GM18907 (cell line): Measurements from ENCODE around the gene ACVR2A.

Experiments used
- ATAC-seq: cut with Tn5 transposase; IDR thresholded peaks from one replicate; pipeline ENCODE4 v1.9.1; 2021; ENCODE audit warnings: mild to moderate bottlenecking, moderate library complexity; ENCODE audit not compliant: unreplicated experiment

ACVR2A gene

GRCh38 chr2:147854557-147855134 is 9.8 kb downstream of the ACVR2A start:
- no peak for ATAC-seq

GRCh38 chr2:147855316-147855715 is 10.5 kb downstream of the ACVR2A start:
- no peak for ATAC-seq

GRCh38 chr2:147855977-147856376 is 11.1 kb downstream of the ACVR2A start:
- no peak for ATAC-seq

GRCh38 chr2:147860009-147860408 is 15.2 kb downstream of the ACVR2A start:
- ATAC-seq = no peak

- no peak for ATAC-seq
Measured at GRCh38 chr2:147862859-147863516, 18.2 kb downstream of the ACVR2A start.

- ATAC-seq = no peak
Measured at GRCh38 chr2:147863835-147864234, 19.0 kb downstream of the ACVR2A start.

- ATAC-seq = no peak
Measured at GRCh38 chr2:147865560-147865959, 20.7 kb downstream of the ACVR2A start.

GRCh38 chr2:147867050-147867449 is 22.2 kb downstream of the ACVR2A start:
- ATAC-seq = no peak

GRCh38 chr2:147869934-147870333 is 25.1 kb downstream of the ACVR2A start:
- ATAC-seq = no peak

GRCh38 chr2:147872967-147873366 is 28.1 kb downstream of the ACVR2A start:
- ATAC-seq = no peak

- ATAC-seq = no peak
Measured at GRCh38 chr2:147873859-147874483, 29.1 kb downstream of the ACVR2A start.

GRCh38 chr2:147879846-147880245 is 35.0 kb downstream of the ACVR2A start:
- ATAC-seq = no peak

GRCh38 chr2:147882631-147883030 is 37.8 kb downstream of the ACVR2A start:
- no peak for ATAC-seq

- no peak for ATAC-seq
Measured at GRCh38 chr2:147884830-147885229, 40.0 kb downstream of the ACVR2A start.

GRCh38 chr2:147886136-147886535 is 41.3 kb downstream of the ACVR2A start:
- no peak for ATAC-seq

GRCh38 chr2:147888680-147889079 is 43.9 kb downstream of the ACVR2A start:
- ATAC-seq = peak; percentile 62

GRCh38 chr2:147904051-147904450 is 59.2 kb downstream of the ACVR2A start:
- no peak for ATAC-seq

GRCh38 chr2:147909178-147909577 is 64.3 kb downstream of the ACVR2A start:
- ATAC-seq = no peak

GRCh38 chr2:147910990-147911473 is 66.2 kb downstream of the ACVR2A start:
- no peak for ATAC-seq

GRCh38 chr2:147913701-147914480 is 69.1 kb downstream of the ACVR2A start:
- ATAC-seq = no peak

- no peak for ATAC-seq
Measured at GRCh38 chr2:147916067-147916466, 71.2 kb downstream of the ACVR2A start.
